ENCODE measurements around the gene TUT7.
A peak's percentile ranks its signal among the peaks of the same experiment; 100 is the strongest.
"Not testable (repeated sequence)": the region's sequence is repeated elsewhere in the genome, so short reads cannot be mapped to it uniquely, and the experiment has no call there.

The TUT7 gene, protein sequence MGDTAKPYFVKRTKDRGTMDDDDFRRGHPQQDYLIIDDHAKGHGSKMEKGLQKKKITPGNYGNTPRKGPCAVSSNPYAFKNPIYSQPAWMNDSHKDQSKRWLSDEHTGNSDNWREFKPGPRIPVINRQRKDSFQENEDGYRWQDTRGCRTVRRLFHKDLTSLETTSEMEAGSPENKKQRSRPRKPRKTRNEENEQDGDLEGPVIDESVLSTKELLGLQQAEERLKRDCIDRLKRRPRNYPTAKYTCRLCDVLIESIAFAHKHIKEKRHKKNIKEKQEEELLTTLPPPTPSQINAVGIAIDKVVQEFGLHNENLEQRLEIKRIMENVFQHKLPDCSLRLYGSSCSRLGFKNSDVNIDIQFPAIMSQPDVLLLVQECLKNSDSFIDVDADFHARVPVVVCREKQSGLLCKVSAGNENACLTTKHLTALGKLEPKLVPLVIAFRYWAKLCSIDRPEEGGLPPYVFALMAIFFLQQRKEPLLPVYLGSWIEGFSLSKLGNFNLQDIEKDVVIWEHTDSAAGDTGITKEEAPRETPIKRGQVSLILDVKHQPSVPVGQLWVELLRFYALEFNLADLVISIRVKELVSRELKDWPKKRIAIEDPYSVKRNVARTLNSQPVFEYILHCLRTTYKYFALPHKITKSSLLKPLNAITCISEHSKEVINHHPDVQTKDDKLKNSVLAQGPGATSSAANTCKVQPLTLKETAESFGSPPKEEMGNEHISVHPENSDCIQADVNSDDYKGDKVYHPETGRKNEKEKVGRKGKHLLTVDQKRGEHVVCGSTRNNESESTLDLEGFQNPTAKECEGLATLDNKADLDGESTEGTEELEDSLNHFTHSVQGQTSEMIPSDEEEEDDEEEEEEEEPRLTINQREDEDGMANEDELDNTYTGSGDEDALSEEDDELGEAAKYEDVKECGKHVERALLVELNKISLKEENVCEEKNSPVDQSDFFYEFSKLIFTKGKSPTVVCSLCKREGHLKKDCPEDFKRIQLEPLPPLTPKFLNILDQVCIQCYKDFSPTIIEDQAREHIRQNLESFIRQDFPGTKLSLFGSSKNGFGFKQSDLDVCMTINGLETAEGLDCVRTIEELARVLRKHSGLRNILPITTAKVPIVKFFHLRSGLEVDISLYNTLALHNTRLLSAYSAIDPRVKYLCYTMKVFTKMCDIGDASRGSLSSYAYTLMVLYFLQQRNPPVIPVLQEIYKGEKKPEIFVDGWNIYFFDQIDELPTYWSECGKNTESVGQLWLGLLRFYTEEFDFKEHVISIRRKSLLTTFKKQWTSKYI (N-terminal part only)

DNA sequence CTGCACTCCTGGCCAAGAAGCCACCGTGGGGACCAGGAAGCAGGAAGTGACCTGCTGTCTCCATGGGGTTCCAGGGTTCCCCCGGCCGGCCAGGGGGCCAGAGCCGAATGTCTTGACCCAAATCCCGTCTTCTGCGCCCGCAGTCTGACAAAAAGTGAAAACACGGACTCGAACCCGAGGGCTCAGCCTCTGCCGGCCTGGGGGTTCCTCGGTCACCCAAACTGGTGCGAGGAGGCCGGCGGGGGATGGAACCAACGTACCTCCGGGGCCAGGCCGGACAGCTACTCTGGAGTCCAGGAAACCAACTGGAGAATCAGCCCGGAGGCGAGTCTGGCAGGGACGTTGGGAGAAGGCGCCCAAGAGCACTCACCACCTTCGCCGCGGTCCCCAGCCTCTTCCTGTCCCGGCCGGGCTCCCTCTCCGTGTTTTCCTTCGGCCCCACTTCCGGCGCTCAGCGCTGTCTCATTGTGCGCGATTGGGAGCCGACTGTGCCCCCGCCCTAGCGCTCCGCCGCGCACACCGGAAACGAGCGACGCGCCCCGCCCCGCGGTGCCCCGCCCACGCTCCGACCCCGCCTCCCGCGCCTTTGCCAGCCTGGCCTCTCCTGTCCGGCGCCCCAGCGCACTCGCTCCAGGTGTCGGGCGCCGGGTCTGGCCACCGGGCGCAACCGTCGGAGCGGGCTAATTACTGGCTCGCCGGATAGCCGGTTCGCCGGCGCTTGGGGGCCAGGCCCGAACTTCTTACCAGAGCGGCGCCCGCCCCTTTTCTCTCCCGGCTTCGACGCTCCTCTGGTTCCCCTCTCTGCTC lies at the start of gene TUT7:
TSS of gene TUT7 (minus strand) at position 400 of the 807 bp plus-strand sequence. CDS start 1,211 bp downstream, outside the sequence.
- peak; percentile 91 to 95 for DNase-seq

- no peak for DNase-seq
These were observed 48.4 kb upstream of the TUT7 start for GRCh38 chr9:86402591-86402990.

- DNase-seq, result no peak
These were observed 42.2 kb upstream of the TUT7 start for GRCh38 chr9:86396412-86396811.

DNA sequence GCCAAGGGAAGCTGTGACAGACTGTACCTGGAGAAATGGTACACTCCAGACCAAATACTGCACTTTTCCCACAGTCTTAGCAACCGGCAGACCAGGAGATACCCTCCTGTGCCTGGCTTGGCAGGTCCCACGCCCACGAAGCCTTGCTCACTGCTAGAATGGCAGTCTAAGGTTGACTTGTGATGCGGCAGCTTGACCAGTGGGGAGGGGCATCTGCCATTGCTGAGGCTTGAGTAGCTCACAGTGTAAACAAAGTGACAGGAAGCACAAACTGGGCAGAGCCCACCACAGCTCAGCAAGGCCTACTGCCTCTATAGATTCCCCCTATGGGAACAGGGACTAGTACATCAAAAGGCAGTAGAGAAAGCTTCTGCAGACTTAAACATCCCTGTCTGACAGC lies 36.0 kb upstream of the TUT7 start:
- DNase-seq, result not testable (repeated sequence)

- no peak for DNase-seq
These were observed 35.4 kb upstream of the TUT7 start for GRCh38 chr9:86389628-86390027.

DNA sequence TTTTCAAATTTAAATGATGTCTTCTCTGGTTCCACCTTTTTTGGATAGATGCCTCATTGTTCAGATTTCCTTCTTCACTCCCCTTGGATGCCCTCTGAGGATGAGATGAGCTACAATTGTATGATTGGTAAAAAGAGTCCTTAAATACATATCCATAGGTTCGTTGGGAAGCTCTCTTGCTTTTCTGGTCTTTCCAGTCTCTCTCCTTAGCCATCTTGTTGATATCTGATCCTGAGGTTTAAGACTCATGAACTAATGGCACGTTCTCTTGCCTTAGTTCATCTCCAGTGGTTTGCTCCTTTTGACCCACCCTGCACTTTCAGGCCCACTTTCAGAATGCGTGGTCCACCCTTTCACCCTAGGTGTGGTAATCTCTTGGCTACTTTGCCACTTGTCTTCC lies 33.2 kb upstream of the TUT7 start:
- no peak for DNase-seq

DNA sequence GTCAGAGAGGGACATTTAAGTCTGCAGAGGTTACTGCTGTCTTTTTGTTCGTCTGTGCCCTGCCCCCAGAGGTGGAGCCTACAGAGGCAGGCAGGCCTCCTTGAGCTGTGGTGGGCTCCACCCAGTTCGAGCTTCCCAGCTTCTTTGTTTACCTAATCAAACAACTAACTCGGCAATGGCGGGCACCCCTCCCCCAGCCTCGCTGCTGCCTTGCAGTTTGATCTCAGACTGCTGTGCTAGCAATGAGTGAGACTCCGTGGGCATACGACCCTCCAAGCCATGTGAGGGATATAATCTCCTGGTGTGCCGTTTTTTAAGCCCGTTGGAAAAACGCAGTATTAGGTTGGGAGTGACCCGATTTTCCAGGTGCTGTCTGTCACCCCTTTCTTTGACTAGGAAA lies 28.8 kb upstream of the TUT7 start:
- not testable (repeated sequence) for DNase-seq

DNA sequence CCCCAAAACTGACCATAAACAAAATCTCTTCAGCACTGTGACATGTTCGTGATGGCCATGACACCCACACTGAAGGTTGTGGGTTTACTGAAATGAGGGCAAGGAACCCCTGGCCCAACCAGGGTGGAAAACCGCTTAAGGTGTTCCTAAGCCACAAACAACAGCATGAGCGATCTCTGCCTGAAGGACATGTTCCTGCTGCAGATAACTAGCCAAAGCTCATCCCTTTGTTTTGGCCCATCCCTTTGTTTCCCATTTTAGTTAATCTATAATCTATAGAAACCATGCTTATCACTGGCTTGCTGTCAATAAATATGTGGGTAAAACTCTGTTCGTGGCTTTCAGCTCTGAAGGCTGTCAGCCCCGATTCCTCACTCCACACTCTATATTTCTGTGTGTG lies 21.8 kb upstream of the TUT7 start:
- no peak for DNase-seq

- no peak for DNase-seq
These were observed 15.6 kb upstream of the TUT7 start for GRCh38 chr9:86369810-86370209.

DNA sequence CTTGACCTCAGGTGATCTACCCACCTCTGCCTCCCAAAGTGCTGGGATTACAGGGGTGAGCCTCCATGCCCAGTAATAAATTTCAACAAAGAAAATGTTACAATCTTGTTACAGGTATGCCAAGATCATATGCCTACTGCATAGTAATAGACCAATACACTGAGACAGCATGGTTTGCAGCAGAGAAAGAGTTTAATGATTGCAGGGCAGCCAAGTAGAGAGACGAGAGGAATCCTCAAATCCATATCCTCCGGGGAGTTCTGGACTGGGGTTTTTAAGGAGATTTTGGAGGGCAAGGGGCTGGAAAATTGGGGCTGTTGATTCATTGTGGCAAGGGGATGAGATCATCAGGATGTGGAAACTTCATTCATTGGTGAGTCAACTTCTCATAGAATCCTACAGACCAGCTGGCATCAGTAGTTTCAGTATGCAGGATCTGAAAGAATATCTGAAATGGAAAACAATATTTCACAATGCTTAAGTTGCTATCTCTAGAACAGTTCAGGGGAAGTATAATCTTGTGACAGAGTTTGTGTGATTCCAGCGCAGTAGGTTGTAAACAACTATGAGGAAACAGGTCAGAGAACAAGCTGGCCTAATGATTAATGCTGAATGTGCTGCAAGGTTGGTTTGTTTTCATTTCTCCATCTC lies 14.8 kb upstream of the TUT7 start:
- DNase-seq, result no peak

- no peak for DNase-seq
These were observed 7.0 kb upstream of the TUT7 start for GRCh38 chr9:86361176-86361575.

DNA sequence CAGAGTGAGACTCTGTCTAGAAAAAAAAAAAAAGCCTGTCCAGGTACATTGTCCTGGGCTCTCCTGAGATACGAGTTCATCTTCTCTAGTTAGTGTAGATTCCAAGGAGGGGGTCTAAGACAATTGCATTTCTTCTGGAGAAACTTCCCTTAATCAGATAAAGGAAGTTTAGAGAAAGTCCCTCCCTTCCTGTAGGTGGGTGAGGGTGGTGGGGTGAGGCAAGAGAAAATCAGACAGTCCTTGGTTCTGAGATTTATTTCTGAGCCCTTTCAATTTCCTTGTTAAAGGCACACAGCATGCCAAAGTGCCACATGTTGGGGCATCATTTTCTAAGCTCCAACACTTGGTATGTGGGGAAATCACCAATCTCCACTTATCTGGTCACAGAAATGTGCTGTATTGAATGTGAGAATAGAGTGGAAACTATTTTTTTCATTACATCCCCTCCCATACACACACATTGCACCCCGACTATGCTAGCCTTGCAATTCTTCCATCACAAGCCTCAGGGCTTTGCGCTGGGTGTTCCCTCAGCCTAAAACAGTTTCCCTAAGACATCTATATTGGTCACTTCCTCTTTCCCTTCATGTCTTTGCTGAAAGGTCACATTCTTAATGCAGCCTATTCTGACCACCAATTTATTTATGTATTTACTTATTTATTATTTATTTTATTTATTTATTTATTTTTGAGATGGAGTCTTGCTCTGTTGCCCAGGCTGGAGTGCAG lies 5.1 kb upstream of the TUT7 start:
- DNase-seq, result no peak

DNA sequence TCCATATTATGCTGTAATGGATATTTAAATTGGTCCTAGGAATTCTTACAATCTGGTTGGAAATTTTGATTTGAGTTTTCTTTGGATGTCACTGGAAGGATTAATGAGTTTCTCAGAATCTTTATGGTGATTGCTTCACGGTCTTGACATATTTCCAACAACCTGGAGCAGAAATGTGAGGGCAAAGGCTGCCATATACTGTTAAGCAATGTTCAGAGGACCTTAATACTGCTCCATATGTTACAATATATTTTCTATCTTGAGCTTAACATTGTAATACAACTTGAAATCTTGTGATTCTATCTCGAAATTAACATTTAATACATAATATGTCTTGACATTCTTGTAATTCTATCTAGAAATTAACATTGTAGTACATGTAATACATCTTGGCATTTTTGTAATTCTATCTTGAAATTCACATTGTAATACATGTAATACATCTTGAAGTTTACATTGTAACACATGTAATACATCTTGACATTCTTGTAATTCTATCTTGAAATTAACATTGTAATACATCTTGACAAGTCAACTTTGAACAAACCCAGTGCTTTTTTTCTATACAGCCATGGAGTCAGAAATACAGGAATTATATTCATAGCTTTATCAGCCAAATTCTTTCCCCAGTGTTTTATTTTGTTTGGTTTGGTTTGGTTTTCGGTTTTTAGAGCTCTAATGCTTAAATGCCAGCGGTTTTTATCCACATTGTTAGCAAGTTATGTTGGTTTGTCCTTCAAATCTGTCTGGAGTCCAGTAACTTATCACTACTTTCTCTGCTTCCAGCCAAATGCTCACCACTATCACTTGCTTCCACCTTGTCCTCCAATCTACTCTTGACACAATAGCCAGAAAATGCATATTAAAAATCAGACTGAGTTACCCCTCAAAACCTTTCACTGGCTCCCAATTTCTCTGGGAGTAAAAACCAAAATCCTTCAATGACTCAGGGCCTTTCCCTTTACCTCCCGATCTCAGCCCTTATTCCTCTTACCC lies 3.0 kb upstream of the TUT7 start:
- DNase-seq, result no peak

DNA sequence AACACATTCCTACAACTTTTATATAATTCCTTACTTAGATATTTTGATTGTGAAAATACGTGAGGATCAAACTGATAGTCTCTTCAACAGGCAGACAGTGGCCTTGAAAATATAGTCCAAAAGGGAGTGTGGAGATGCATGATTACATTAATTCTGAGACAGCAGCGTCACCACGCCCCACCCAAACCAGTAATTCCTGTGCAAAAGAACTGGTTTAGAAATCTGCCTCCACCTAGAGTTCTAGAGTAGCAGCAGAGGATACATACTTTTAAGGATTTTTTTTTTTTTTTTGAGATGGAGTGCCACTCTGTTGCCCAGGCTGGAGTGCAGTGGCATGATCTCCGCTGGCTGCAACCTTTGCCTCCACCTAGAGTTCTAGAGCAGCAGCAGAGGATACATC lies 1.6 kb upstream of the TUT7 start:
- no peak for DNase-seq

GRCh38 chr9:86354818-86355309 lies 654 bp upstream of the TUT7 start:
- DNase-seq, result no peak

GRCh38 chr9:86353655-86354010 lies 577 bp downstream of the TUT7 start:
- DNase-seq, result no peak

- peak in 1 of 2 experiments; percentile 26 for DNase-seq
These were observed 1.7 kb downstream of the TUT7 start for GRCh38 chr9:86352440-86353077.

GRCh38 chr9:86351880-86352279 lies 2.3 kb downstream of the TUT7 start:
- no peak for DNase-seq

Measured in SW 1271 (cell line).